ENCODE data around the gene FGG. TPM values are rescaled to one million over a fixed set of nuclear protein-coding genes. Genes with fewer than 3 reads are reported as not detected.

Gene FGG
- total and polyA plus RNA-seq, 2 of the 13 experiments (the other 11 are each of a cell fraction or from before 2014, with no cell fraction given) = 1,037 to 2,423 TPM

DNA sequence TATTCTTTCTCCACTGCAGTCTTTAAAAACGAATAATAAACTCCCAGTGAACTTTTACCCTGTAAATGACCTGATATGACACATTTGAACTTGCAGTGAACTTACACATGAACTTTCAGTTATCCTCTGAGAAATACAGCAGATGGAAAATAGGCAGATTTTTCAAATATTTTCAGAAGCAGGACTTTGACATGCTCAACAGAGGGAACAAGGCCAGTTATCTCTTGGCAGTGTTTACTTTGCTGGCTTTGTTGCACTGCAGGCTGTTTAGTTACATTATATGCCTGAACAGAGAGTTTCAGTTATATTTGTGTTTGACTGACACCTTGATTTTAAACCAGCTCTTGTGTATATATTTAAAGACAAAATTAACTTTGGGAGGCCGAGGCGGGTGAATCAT is 47.6 kb upstream of the FGG start (continued):
- TF ChIP-seq, protein P1, sequence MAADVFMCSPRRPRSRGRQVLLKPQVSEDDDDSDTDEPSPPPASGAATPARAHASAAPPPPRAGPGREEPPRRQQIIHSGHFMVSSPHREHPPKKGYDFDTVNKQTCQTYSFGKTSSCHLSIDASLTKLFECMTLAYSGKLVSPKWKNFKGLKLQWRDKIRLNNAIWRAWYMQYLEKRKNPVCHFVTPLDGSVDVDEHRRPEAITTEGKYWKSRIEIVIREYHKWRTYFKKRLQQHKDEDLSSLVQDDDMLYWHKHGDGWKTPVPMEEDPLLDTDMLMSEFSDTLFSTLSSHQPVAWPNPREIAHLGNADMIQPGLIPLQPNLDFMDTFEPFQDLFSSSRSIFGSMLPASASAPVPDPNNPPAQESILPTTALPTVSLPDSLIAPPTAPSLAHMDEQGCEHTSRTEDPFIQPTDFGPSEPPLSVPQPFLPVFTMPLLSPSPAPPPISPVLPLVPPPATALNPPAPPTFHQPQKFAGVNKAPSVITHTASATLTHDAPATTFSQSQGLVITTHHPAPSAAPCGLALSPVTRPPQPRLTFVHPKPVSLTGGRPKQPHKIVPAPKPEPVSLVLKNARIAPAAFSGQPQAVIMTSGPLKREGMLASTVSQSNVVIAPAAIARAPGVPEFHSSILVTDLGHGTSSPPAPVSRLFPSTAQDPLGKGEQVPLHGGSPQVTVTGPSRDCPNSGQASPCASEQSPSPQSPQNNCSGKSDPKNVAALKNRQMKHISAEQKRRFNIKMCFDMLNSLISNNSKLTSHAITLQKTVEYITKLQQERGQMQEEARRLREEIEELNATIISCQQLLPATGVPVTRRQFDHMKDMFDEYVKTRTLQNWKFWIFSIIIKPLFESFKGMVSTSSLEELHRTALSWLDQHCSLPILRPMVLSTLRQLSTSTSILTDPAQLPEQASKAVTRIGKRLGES (CRISPR knock-in tag; IDR thresholded peaks at IDR 0.05; ENCODE audit: borderline replicate concordance) = no peak
- TF ChIP-seq MED1 (CRISPR knock-in tag; IDR thresholded peaks at IDR 0.05) = peak; percentile 82
- TF ChIP-seq ZNF34 (CRISPR knock-in tag; IDR thresholded peaks at IDR 0.05; ENCODE audit: borderline replicate concordance) = no peak
- TF ChIP-seq ZNF879 (CRISPR knock-in tag; IDR thresholded peaks at IDR 0.05) = no peak
- no peak for TF ChIP-seq ZNF317 (CRISPR knock-in tag; IDR thresholded peaks at IDR 0.05)
- TF ChIP-seq, protein P2, sequence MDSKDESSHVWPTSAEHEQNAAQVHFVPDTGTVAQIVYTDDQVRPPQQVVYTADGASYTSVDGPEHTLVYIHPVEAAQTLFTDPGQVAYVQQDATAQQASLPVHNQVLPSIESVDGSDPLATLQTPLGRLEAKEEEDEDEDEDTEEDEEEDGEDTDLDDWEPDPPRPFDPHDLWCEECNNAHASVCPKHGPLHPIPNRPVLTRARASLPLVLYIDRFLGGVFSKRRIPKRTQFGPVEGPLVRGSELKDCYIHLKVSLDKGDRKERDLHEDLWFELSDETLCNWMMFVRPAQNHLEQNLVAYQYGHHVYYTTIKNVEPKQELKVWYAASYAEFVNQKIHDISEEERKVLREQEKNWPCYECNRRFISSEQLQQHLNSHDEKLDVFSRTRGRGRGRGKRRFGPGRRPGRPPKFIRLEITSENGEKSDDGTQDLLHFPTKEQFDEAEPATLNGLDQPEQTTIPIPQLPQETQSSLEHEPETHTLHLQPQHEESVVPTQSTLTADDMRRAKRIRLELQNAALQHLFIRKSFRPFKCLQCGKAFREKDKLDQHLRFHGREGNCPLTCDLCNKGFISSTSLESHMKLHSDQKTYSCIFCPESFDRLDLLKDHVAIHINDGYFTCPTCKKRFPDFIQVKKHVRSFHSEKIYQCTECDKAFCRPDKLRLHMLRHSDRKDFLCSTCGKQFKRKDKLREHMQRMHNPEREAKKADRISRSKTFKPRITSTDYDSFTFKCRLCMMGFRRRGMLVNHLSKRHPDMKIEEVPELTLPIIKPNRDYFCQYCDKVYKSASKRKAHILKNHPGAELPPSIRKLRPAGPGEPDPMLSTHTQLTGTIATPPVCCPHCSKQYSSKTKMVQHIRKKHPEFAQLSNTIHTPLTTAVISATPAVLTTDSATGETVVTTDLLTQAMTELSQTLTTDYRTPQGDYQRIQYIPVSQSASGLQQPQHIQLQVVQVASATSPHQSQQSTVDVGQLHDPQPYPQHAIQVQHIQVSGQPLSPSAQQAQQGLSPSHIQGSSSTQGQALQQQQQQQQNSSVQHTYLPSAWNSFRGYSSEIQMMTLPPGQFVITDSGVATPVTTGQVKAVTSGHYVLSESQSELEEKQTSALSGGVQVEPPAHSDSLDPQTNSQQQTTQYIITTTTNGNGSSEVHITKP (CRISPR knock-in tag; IDR thresholded peaks at IDR 0.05; ENCODE audit: low read depth) = no peak
- no peak for TF ChIP-seq EED (CRISPR knock-in tag; IDR thresholded peaks at IDR 0.05)
- TF ChIP-seq, protein P3, sequence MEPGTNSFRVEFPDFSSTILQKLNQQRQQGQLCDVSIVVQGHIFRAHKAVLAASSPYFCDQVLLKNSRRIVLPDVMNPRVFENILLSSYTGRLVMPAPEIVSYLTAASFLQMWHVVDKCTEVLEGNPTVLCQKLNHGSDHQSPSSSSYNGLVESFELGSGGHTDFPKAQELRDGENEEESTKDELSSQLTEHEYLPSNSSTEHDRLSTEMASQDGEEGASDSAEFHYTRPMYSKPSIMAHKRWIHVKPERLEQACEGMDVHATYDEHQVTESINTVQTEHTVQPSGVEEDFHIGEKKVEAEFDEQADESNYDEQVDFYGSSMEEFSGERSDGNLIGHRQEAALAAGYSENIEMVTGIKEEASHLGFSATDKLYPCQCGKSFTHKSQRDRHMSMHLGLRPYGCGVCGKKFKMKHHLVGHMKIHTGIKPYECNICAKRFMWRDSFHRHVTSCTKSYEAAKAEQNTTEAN (CRISPR knock-in tag; conservative IDR thresholded peaks at IDR 0.05) = no peak; the same call in 1 of the 2 replicates
- no peak for TF ChIP-seq MXD4 (CRISPR knock-in tag; IDR thresholded peaks at IDR 0.05)
- no peak for TF ChIP-seq EEA1 (CRISPR knock-in tag; IDR thresholded peaks at IDR 0.05; ENCODE audit: borderline replicate concordance)
- no peak for TF ChIP-seq SNAPC2 (CRISPR knock-in tag; IDR thresholded peaks at IDR 0.05)
- peak; percentile 93 for TF ChIP-seq FOXK1 (CRISPR knock-in tag; IDR thresholded peaks at IDR 0.05; ENCODE audit: borderline replicate concordance, low read depth)
- peak; percentile 81 for TF ChIP-seq FOXA1 (IDR thresholded peaks at IDR 0.05)
- peak; percentile 97 for TF ChIP-seq FOXA1 (CRISPR knock-in tag; IDR thresholded peaks at IDR 0.05)
- no peak for TF ChIP-seq ZNF337 (CRISPR knock-in tag; IDR thresholded peaks at IDR 0.05; ENCODE audit: borderline replicate concordance, low read depth)
- no peak for TF ChIP-seq ZNF460 (CRISPR knock-in tag; IDR thresholded peaks at IDR 0.05; ENCODE audit: borderline replicate concordance)
- no peak for TF ChIP-seq HNRNPL (IDR thresholded peaks at IDR 0.05; ENCODE audit: low read depth, low read length)
- peak; percentile 25; the same call in 1 of the 2 replicates for TF ChIP-seq ZBTB20 (CRISPR knock-in tag; IDR thresholded peaks at IDR 0.05; ENCODE audit: borderline replicate concordance, low read depth)
- TF ChIP-seq ZNF10 (CRISPR knock-in tag; IDR thresholded peaks at IDR 0.05; ENCODE audit: borderline replicate concordance, low read depth) = no peak
- TF ChIP-seq MAZ (IDR thresholded peaks at IDR 0.05; ENCODE audit: borderline replicate concordance, low read depth, low read length) = no peak
- no peak for TF ChIP-seq MAZ (CRISPR knock-in tag; IDR thresholded peaks at IDR 0.05; ENCODE audit: low read depth)
- no peak for TF ChIP-seq IKZF1 (IDR thresholded peaks at IDR 0.05)
- TF ChIP-seq FOXP1 (IDR thresholded peaks at IDR 0.05) = peak; percentile 71; the same call in 1 of the 2 replicates
- TF ChIP-seq FOXP1 (CRISPR knock-in tag; IDR thresholded peaks at IDR 0.05) = peak; percentile 94
- TF ChIP-seq KLF16 (CRISPR knock-in tag; IDR thresholded peaks at IDR 0.05) = peak in 1 of 2 experiments; percentile 67; a peak in 1 of 4 replicates
- peak; percentile 100 for TF ChIP-seq RXRB (CRISPR knock-in tag; IDR thresholded peaks at IDR 0.05; ENCODE audit: borderline replicate concordance)

Data from HepG2 (cell line).